HUES64 (cell line): ENCODE measurements around the gene ELOVL5.
A peak's percentile ranks its signal among the peaks of the same experiment; 100 is the strongest.

Experiments
- H3K27ac ChIP-seq: 2 replicates; pipeline ENCODE4 v1.7.0; 2013; ENCODE audit warnings: low read depth, low read length, inconsistent platforms
- H3K27me3 ChIP-seq: 2 replicates; pipeline ENCODE4 v1.6.1; 2013; ENCODE audit warnings: mild to moderate bottlenecking, low read length; ENCODE audit not compliant: insufficient read depth
- H3K36me3 ChIP-seq: 2 replicates; pipeline ENCODE4 v1.6.1; 2013; ENCODE audit warnings: mild to moderate bottlenecking, low read length; ENCODE audit not compliant: insufficient read depth
- H3K4me1 ChIP-seq: 2 replicates; pipeline ENCODE4 v1.6.1; 2013; ENCODE audit warnings: mild to moderate bottlenecking, low read length, moderate library complexity; ENCODE audit not compliant: insufficient read depth
- H3K4me3 ChIP-seq: 2 replicates; pipeline ENCODE4 v1.5.1; 2013; ENCODE audit warnings: mild to moderate bottlenecking, low read length, moderate library complexity
- H3K9ac ChIP-seq: 2 replicates; pipeline ENCODE4 v1.6.1; 2013; ENCODE audit warnings: mild to moderate bottlenecking, low read depth, low read length
- H3K9me3 ChIP-seq: 2 replicates; pipeline ENCODE4 v1.6.1; 2013; ENCODE audit warnings: low read depth, low read length; ENCODE audit not compliant: insufficient read depth
- whole genome bisulfite sequencing: fragments of 150-250, 120-280 bp; methylation state at CpG from one replicate; pipeline ENCODE4 v1.1.7; 2013; ENCODE audit warnings: missing lambda C conversion rate; 5-methylcytosine and 5-hydroxymethylcytosine counted together

The ELOVL5 gene

DNA sequence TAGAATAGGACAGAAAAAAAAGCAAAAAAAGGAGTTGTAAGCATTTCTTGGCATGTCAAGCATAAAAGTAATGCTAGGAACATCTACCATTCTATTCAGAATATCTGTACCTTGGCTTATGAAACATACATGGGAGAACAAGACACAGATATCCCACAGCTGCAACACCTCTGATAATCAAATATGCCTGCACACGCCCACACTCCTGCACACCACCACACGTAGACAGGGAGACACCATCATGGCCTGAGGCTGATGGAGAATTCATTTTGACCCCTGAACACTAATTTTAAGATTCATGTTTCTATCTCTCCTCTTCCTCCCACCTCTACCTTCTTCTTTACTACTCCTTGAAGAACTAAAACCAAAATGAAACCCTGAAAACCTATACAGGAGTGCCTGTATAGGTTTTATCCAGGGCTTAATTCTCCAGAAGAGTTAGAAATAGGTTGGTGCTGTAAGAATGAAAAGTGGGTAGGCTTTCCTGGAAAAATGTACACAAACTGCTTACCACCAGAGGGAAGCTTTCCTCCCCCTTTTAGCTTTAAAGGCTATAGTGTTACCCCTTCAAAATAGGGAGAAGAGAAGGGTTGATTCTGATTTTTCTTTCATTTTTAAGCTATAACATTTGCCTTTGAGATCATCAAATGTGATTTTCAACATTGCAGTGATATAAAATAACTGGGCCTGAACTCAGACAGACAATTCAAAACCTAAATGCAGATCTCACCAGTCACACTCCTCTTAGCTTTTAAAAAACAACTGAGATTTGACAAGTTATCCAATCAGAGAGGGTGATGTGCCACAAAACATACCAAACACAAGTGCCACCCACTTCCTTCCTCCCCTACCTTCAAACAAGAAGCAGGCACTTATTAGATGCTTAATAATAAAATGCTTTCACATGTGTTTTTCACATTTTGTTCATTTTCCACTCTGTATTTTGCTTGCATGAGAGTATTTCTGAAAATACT lies 57.9 kb downstream of the ELOVL5 start:
- WGBS, result 87% methylated on average over 2 of the region's 2 CpGs
- H3K4me1 ChIP-seq, result peaks cover 11% of the 10 kb centered on the region

DNA sequence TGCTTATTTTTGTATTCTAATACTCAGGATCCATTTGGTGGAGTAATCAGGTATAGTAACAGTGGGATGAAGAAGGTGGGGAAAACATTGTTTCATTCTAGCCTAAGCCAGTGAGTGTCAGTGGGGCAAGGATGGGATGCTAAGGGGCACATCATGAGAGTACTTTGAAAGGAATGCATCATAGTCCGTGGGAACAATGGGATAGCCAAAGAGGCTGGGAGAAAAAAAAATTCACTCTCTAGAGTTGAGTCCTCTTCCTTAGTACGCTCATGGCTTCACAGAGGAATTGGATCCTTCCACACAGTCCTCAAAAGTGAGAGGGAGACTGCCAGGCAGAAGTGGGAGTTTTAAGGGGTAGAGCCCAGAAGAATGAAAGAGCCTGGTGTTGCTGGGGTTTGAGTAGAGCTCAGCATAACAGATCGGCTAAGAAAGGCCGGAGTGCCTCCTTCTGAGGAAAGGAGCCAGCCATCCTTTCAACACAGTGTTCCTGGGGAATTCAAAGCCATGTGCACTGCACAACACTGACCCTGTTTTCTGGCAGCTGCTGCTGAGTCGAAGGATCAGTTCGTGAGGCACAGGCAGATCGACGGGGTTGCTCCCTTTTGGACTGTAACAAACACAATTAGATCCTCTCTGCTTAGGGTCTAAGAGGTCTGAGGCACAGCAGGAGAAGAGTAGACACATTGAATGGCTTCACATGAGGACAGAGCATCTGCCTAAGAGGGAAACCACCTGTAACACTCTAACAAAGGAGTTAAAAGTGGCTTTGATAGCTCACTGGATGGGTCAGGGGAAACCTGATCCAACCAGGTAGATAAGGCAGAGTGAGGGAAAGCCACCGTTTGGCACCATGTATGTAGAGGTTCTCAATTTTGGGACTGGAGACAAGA lies 61.2 kb downstream of the ELOVL5 start:
- H3K9ac ChIP-seq, result peak overlapping the region; percentile 35
- no peaks in the 10 kb centered on the region for H3K9me3 ChIP-seq
- no peak overlapping the region for H3K4me3 ChIP-seq
- no peaks in the 10 kb centered on the region for H3K27me3 ChIP-seq
- peaks cover 41% of the 10 kb centered on the region for H3K36me3 ChIP-seq
- 0 out of 2 replicates have a peak overlapping the region, but pooled peaks have one; percentile 15 for H3K27ac ChIP-seq
- 73% methylated on average over 9 of the region's 9 CpGs for WGBS
- H3K4me1 ChIP-seq, result peaks cover 12% of the 10 kb centered on the region

More for the DNA sequence above, 57.9 kb downstream of the ELOVL5 start:
- H3K27me3 ChIP-seq, result no peaks in the 10 kb centered on the region
- no peaks in the 10 kb centered on the region for H3K9me3 ChIP-seq
- no peak overlapping the region for H3K9ac ChIP-seq
- no peak overlapping the region for H3K27ac ChIP-seq
- peaks cover 49% of the 10 kb centered on the region for H3K36me3 ChIP-seq
- no peak overlapping the region for H3K4me3 ChIP-seq

DNA sequence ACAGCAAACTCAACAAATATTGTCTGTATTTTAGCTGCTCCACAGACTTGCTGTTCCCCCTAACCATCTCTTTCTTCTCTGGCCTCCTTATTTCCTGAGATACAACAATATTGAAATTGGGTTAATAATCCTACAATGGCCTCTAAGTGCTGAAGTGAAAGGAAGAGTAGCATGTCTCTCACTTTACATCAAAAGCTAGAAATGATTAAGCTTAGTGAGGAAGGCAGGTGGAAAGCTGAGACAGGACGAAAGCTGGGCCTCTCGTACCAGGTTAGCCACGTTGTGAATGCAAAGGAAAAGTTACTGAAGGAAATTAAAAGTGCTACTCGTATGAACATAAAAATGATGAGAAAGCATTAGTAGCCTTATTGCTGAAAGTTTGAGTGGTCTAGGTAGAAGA lies 63.8 kb downstream of the ELOVL5 start:
- H3K27ac ChIP-seq, result no peak overlapping the region
- H3K4me3 ChIP-seq, result no peak overlapping the region
- H3K4me1 ChIP-seq, result peaks cover 19% of the 10 kb centered on the region
- 94% methylated on average over 4 of the region's 4 CpGs for WGBS
- no peaks in the 10 kb centered on the region for H3K9me3 ChIP-seq
- peaks cover 26% of the 10 kb centered on the region for H3K36me3 ChIP-seq
- H3K27me3 ChIP-seq, result no peaks in the 10 kb centered on the region
- no peak overlapping the region for H3K9ac ChIP-seq

DNA sequence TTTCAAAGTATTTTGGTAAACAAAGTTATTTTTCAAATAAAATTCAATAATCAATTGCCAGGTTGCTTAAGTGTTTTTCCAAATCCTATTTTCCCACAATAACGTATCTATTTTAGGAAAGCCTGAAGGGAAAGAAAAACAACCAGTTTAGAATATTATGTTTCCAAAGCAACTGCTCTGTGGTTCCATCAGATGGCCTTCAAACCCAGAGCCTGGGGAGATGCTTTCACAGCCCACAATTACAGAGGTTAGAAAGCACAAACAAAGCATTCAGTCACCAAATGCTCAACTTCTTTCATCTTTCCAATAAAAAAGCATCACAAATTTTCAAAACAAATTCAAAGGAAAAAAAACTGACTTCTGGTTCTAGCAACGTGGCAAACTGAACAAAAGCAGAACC lies 66.0 kb downstream of the ELOVL5 start:
- peaks cover 38% of the 10 kb centered on the region for H3K36me3 ChIP-seq
- H3K4me3 ChIP-seq, result no peak overlapping the region
- H3K9me3 ChIP-seq, result no peaks in the 10 kb centered on the region
- H3K9ac ChIP-seq, result no peak overlapping the region
- no peak overlapping the region for H3K27ac ChIP-seq
- H3K4me1 ChIP-seq, result peaks cover 15% of the 10 kb centered on the region
- no peaks in the 10 kb centered on the region for H3K27me3 ChIP-seq
- WGBS, result 87% methylated on average over 2 of the region's 2 CpGs

DNA sequence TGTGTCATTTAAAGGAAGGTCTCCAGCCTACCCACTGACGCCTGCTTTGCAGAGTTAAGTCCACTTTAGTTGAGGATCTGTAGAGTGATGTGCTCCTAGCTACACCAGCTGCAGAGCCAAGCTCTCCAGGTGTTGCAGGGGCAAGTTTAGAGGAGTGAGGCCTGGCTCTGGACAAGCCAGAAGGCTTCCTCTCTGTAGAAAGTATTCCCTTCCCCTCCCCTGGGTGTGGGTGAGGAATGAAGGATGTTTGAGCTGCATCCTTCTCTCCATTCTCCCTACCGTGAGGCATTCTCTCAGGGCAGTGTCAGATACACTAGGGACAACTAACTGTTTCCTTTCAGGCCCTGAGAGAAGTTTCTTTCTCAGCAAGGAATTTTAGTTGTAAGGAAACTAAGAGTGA lies 66.5 kb downstream of the ELOVL5 start:
- no peak overlapping the region for H3K27ac ChIP-seq
- no peaks in the 10 kb centered on the region for H3K27me3 ChIP-seq
- H3K36me3 ChIP-seq, result peaks cover 39% of the 10 kb centered on the region
- no peak overlapping the region for H3K9ac ChIP-seq
- peaks cover 10% of the 10 kb centered on the region for H3K4me1 ChIP-seq
- WGBS, result 70% methylated on average over 2 of the region's 2 CpGs
- no peaks in the 10 kb centered on the region for H3K9me3 ChIP-seq
- H3K4me3 ChIP-seq, result no peak overlapping the region

DNA sequence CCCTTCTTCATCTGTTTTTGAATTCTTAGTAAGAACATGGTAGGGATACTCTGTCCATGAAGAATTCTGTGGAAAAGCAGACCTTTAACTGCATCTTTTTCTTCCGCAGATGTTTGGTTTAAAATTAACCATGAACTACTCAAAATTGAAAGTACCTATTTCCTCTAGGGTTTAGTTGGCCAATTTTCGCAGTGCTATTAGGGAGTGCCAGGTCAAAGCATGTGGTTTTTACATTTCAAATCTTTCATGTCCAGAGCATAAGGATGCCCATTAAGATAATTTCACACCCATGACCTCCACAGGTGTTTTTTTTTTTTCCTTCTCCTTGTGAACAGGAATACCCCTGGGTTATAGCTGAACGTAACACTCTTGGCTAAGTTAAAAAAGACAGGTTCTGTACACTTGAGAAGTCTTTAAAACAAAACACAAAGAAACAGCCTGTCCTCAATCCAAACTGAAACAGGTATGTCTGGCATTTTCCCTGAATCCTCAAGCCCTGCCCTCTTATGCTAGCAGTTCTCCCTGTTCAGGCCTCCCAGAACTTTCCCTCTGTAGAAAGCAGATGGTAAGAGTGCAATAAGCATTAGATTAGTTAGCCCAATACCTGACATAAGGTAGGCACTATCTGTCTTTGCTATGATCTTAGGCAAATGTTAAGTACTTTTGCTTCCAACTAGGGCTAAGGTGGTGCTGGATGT lies 67.1 kb downstream of the ELOVL5 start:
- Histone ChIP-seq H3K27me3 (no peaks in the 10 kb centered on the region), H3K4me1 (peaks cover 8% of the 10 kb centered on the region), H3K27ac (no peak overlapping the region), H3K4me3 (no peak overlapping the region), H3K9ac (no peak overlapping the region), H3K9me3 (no peaks in the 10 kb centered on the region), H3K36me3 (peaks cover 41% of the 10 kb centered on the region)
- WGBS, result 90% methylated on average over 3 of the region's 3 CpGs

DNA sequence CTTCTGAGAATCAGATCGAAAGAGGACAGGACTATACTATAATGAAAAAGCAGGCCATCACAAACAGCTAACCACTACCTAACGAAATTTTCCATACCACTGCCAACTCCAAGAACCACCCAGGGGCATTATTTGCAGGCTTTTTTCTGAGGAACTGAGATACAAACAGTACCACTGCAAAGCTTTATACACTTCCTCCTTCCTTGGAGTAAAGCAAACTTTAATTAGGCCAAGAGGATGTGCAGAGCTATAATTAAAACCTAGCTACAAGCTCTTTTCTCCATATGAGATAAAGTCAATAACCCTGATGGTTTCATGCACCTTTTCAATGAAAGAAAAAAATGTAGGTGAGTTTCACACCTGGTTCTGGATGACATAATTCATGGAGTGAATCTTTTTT lies 68.5 kb downstream of the ELOVL5 start:
- H3K27me3 ChIP-seq, result no peaks in the 10 kb centered on the region
- H3K36me3 ChIP-seq, result peaks cover 49% of the 10 kb centered on the region
- peaks cover 8% of the 10 kb centered on the region for H3K4me1 ChIP-seq
- H3K27ac ChIP-seq, result no peak overlapping the region
- no peak overlapping the region for H3K4me3 ChIP-seq
- no peak overlapping the region for H3K9ac ChIP-seq
- H3K9me3 ChIP-seq, result no peaks in the 10 kb centered on the region
- 97% methylated on average over 2 of the region's 2 CpGs for WGBS

DNA sequence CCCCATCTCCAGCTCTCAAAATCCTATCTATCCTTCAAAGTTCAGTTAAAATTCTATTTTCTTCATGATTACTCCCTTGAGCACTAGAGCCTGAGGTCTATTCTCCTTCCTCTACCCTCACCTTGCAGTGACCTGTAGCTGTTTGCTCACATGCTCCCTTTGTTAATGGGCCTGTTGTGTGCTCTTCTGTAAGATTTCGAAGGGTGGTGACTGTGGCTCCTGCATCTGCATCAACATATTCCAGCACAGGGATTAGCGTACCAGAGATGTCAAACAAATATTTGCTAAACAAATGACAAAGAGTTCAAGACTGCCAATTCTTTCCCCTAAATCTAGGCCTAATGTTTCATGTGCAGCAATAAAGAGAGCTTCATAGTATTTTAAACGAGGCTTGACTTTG lies 69.5 kb downstream of the ELOVL5 start:
- no peaks in the 10 kb centered on the region for H3K9me3 ChIP-seq
- WGBS, result 90% methylated on average over 3 of the region's 3 CpGs
- H3K36me3 ChIP-seq, result peaks cover 58% of the 10 kb centered on the region
- H3K27ac ChIP-seq, result no peak overlapping the region
- no peak overlapping the region for H3K9ac ChIP-seq
- no peaks in the 10 kb centered on the region for H3K27me3 ChIP-seq
- H3K4me3 ChIP-seq, result no peak overlapping the region
- H3K4me1 ChIP-seq, result peaks cover 8% of the 10 kb centered on the region

DNA sequence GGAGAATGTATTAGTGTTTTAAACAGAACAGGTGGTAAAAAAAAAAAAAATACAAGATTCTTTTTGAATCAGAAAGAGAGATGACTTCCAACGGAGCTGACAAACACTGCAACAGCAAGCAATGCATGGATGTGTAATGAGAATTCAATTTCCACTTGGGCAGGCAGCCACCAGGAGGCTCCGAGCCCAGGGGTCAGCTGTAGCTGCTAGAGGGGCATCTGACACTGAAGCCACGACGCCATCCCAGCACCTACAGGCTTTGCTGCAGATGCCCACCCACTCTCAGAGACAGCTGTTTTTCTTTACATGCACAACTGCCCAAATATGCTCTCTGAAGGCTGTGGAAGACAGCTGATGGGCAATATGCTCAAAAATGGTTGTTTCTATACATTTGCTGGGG lies 75.4 kb downstream of the ELOVL5 start:
- WGBS, result 82% methylated on average over 4 of the region's 4 CpGs
- no peaks in the 10 kb centered on the region for H3K4me1 ChIP-seq
- no peaks in the 10 kb centered on the region for H3K9me3 ChIP-seq
- peaks cover 95% of the 10 kb centered on the region for H3K36me3 ChIP-seq
- H3K4me3 ChIP-seq, result no peak overlapping the region
- H3K27me3 ChIP-seq, result no peaks in the 10 kb centered on the region
- H3K27ac ChIP-seq, result no peak overlapping the region
- no peak overlapping the region for H3K9ac ChIP-seq

DNA sequence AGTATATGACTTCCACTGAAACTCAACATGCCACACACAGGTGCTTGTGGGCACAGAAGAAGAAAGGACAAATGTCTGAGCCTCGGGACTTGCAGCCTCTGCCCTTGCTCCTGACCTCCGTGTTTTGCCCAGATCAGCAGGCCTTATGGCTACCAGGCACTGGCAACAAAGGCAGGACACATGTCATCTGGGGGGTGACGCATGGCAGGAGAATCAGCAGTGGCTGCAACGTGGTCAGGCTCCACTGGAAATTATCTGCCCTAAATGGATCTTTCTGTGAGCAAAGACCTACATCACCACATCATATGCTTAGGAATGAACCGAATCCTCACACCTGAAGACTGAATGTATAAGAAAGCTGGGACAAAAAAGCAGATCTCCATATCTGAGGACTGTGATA lies 78.9 kb downstream of the ELOVL5 start:
- H3K4me3 ChIP-seq, result no peak overlapping the region
- WGBS, result 96% methylated on average over 5 of the region's 5 CpGs
- H3K9ac ChIP-seq, result no peak overlapping the region
- no peaks in the 10 kb centered on the region for H3K9me3 ChIP-seq
- no peak overlapping the region for H3K27ac ChIP-seq
- peaks cover 98% of the 10 kb centered on the region for H3K36me3 ChIP-seq
- H3K4me1 ChIP-seq, result no peaks in the 10 kb centered on the region
- H3K27me3 ChIP-seq, result no peaks in the 10 kb centered on the region
